ENCODE measurements around the gene CAB39. TPM values are rescaled to one million over a fixed set of nuclear protein-coding genes. Genes with fewer than 3 reads are reported as not detected.
A peak's percentile ranks its signal among the peaks of the same experiment; 100 is the strongest.

CAB39 gene
- total and polyA plus RNA-seq, 8 donors = 9.9 to 41.6 (median 21.0) TPM

DNA sequence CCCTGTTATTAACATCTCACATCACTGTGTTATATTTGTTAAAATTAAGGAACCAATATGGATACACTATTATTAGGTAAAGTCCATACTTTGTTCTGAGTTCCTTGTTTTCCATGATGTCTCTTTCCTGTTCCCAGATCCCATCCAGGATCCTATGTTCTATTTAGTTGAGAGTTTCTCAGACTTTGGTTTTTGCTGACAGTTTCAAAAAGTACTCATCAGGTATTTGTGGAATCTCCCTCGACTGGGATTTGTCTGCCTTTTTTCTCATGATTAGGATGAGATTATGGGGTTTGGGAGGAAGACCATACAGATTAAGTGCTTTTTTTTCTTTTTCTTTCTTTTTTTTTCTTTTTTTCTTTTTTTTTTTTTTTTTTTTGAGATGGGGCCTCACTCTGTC is 112.7 kb downstream of the CAB39 start:
- no peak overlapping the region for H3K4me3 ChIP-seq
- intact Hi-C loops (cut with DNase I) = loop anchor here in 2 of 3 donors (5.0 kb wide), 2 partner anchors 162 to 167 kb away; no protein-coding TSS in a partner anchor
- ATAC-seq (no peak), FAIRE-seq (no peak), DNase-seq (no peak)
- H3K27ac ChIP-seq = no peak overlapping the region
- no peaks in the 10 kb centered on the region for H3K4me1 ChIP-seq
- H3K9me3 ChIP-seq = no peaks in the 10 kb centered on the region
- no peaks in the 10 kb centered on the region for H3K36me3 ChIP-seq
- peaks cover 0 to 4% (median 0%) of the 10 kb centered on the region in 4 donors for H3K27me3 ChIP-seq
- TF ChIP-seq, protein P1, sequence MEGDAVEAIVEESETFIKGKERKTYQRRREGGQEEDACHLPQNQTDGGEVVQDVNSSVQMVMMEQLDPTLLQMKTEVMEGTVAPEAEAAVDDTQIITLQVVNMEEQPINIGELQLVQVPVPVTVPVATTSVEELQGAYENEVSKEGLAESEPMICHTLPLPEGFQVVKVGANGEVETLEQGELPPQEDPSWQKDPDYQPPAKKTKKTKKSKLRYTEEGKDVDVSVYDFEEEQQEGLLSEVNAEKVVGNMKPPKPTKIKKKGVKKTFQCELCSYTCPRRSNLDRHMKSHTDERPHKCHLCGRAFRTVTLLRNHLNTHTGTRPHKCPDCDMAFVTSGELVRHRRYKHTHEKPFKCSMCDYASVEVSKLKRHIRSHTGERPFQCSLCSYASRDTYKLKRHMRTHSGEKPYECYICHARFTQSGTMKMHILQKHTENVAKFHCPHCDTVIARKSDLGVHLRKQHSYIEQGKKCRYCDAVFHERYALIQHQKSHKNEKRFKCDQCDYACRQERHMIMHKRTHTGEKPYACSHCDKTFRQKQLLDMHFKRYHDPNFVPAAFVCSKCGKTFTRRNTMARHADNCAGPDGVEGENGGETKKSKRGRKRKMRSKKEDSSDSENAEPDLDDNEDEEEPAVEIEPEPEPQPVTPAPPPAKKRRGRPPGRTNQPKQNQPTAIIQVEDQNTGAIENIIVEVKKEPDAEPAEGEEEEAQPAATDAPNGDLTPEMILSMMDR (IDR thresholded peaks at IDR 0.05) = no peak
- 25 to 29% methylated on average over 1 of the region's 1 CpG for WGBS, 2 donors

DNA sequence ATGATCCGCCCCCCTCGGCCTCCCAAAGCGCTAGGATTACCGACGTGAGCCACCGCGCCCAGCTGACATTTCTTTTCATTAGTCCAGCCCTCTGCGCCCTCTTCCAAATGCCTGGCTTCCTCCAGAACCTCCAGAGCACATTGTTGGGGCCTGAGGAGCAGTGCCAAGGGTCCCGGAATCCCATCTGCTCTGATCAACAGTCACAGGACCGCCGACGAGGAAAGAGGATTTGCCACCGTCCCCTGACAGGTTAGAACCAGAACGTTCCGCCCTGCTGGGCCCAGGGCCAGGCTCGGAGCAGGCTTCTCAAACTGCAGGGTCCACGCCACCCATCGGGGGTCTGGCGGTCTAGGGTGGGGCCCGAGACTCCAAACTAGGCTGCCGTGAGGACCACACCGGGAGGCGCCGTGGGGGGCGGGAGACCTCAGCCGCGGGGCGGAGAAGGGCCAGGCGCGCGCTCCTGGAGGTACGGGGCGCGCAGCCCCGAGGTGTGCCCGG is 115.2 kb downstream of the CAB39 start:
- H3K27me3 ChIP-seq = peaks cover 0 to 4% (median 0%) of the 10 kb centered on the region in 4 donors
- ATAC-seq = no peak
- H3K4me3 ChIP-seq = peak overlapping the region in 2 of 4 donors; percentile 22 to 32
- TF ChIP-seq, protein P1 (IDR thresholded peaks at IDR 0.05) = no peak
- no peaks in the 10 kb centered on the region for H3K4me1 ChIP-seq
- intact Hi-C loops (cut with DNase I) = loop anchor here in 2 of 3 donors (5.0 kb wide), 2 partner anchors 159 to 164 kb away; no protein-coding TSS in a partner anchor
- no peaks in the 10 kb centered on the region for H3K36me3 ChIP-seq
- no peak overlapping the region for H3K27ac ChIP-seq
- no peak for DNase-seq
- no peak for FAIRE-seq
- no peaks in the 10 kb centered on the region for H3K9me3 ChIP-seq
- WGBS, 2 donors = 28 to 30% methylated on average over 36 of the region's 36 CpGs

DNA sequence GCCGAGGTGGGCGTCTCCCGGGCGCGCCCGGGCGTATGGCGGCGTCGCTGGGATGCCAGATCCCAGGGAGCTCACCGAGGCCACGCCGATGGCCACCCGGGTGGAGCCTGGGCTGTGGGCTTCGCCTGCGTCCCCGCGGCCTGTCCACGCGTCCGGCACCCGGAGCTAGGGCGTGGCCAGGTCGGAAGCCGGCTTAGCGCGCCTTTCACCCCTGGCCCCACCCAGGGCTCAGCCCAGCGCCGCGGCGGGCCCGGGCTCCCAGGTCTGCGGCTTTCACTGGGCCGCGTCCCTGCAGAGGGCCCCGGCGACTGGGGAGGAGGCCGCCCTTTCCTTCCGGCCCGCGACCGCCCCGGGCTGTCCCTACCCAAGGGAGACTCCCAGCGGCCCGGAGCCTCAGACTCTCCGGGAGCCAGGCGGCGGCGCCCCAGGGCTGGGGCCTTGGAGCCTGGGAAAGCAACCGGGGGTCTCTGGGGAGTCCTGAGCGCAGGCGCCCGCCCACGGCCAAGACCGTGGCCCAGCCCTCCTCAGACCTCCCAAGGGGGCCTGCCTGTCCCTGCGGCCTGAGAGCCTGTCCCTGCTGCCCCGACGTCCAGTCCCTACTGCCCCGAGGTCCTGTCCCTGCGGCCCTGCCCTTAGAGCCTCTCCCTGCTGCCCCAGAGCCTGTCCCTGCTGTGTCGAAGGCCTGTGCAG is 115.8 kb downstream of the CAB39 start:
- intact Hi-C loops (cut with DNase I) = loop anchor here in 2 of 3 donors (5.0 kb wide), 2 partner anchors 159 to 164 kb away; no protein-coding TSS in a partner anchor
- ATAC-seq (peak in 3 of 4 donors; percentile 36 to 47 (median 37)), FAIRE-seq (no peak), DNase-seq (peak in 1 of 6 donors; percentile 67)
- Histone ChIP-seq H3K9me3 (no peaks in the 10 kb centered on the region), H3K27ac (no peak overlapping the region), H3K4me3 (peak overlapping the region in 2 of 4 donors; percentile 22 to 32), H3K27me3 (peaks cover 0 to 4% (median 0%) of the 10 kb centered on the region in 4 donors), H3K36me3 (no peaks in the 10 kb centered on the region), H3K4me1 (no peaks in the 10 kb centered on the region)
- 13 to 16% methylated on average over 42 to 61 of the region's 61 CpGs for WGBS, 2 donors
- TF ChIP-seq, protein P1 (IDR thresholded peaks at IDR 0.05) = no peak

DNA sequence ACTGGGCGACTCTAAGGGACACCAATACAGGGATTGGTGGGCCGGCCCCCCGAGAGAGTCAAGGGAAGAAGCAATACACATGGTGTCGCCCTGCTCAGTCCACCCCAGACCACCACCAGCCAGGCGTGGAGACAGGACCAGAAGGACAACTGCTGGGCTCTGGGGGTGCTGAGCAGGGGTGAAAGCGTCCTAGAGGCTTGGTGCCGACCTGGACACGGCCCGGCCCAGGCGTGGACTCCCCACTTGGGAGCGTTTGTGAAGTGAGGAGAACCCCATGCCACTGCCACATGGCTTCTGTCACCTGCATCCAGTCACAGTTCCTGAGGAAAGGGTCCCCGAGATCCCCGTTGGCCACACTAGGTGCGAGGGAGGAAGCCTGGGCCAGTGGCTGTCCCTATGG is 116.7 kb downstream of the CAB39 start:
- no peak for DNase-seq
- H3K4me3 ChIP-seq = no peak overlapping the region
- TF ChIP-seq, protein P1 (IDR thresholded peaks at IDR 0.05) = no peak
- FAIRE-seq = no peak
- H3K27ac ChIP-seq = no peak overlapping the region
- H3K27me3 ChIP-seq = peaks cover 0 to 4% (median 0%) of the 10 kb centered on the region in 4 donors
- H3K9me3 ChIP-seq = no peaks in the 10 kb centered on the region
- no peaks in the 10 kb centered on the region for H3K4me1 ChIP-seq
- no peak for ATAC-seq
- H3K36me3 ChIP-seq = no peaks in the 10 kb centered on the region
- 94 to 96% methylated on average over 14 of the region's 14 CpGs for WGBS, 2 donors
- intact Hi-C loops (cut with DNase I) = loop anchor here in 2 of 3 donors (5.0 kb wide), 2 partner anchors 158 to 163 kb away; no protein-coding TSS in a partner anchor
